ENCODE data around the gene TMEM178A. TPM values are rescaled to one million over a fixed set of nuclear protein-coding genes. Genes with fewer than 3 reads are reported as not detected.

TMEM178A gene
- total RNA-seq, 4 donors from 2014 or later = 0.68 to 1.4 (median 1.1) TPM

GRCh38 chr2:39642051-39642718 lies 23.5 kb upstream of the TMEM178A start:
- intact Hi-C loops (cut with DNase I; ENCODE audit: low total_unique reads) = no loop called here
- WGBS, 2 donors = 24 to 31% methylated on average over 6 of the region's 6 CpGs
- no peak for DNase-seq (ENCODE audit: low spot score in 2 of 2)

GRCh38 chr2:39645826-39646225 lies 19.9 kb upstream of the TMEM178A start:
- intact Hi-C loops (cut with DNase I; ENCODE audit: low total_unique reads) = no loop called here
- DNase-seq (ENCODE audit: low spot score in 2 of 2) = no peak
- no peak for TF ChIP-seq POLR2A (IDR thresholded peaks at IDR 0.05)
- no peak for TF ChIP-seq CTCF (IDR thresholded peaks at IDR 0.05)
- 95 to 98% methylated on average over 2 of the region's 2 CpGs for WGBS, 2 donors
- H3K4me3 ChIP-seq (ENCODE audit: low read depth, poor library complexity, severe bottlenecking) = no peak overlapping the region

More at GRCh38 chr2:39642051-39642718, 23.5 kb upstream of the TMEM178A start:
- H3K4me3 ChIP-seq (ENCODE audit: low read depth, poor library complexity, severe bottlenecking) = no peak overlapping the region
- TF ChIP-seq CTCF (IDR thresholded peaks at IDR 0.05) (no peak), POLR2A (IDR thresholded peaks at IDR 0.05) (no peak)

GRCh38 chr2:39646267-39646666 lies 19.4 kb upstream of the TMEM178A start:
- no peak for DNase-seq (ENCODE audit: low spot score in 2 of 2)

GRCh38 chr2:39647104-39647765 lies 18.5 kb upstream of the TMEM178A start:
- intact Hi-C loops (cut with DNase I; ENCODE audit: low total_unique reads) = no loop called here
- 81 to 87% methylated on average over 3 of the region's 3 CpGs for WGBS, 2 donors
- TF ChIP-seq POLR2A (IDR thresholded peaks at IDR 0.05) (no peak), CTCF (IDR thresholded peaks at IDR 0.05) (no peak)
- no peak overlapping the region for H3K4me3 ChIP-seq (ENCODE audit: low read depth, poor library complexity, severe bottlenecking)
- no peak for DNase-seq (ENCODE audit: low spot score in 2 of 2)

More at GRCh38 chr2:39646267-39646666, 19.4 kb upstream of the TMEM178A start:
- intact Hi-C loops (cut with DNase I; ENCODE audit: low total_unique reads) = no loop called here
- TF ChIP-seq POLR2A (IDR thresholded peaks at IDR 0.05) (no peak), CTCF (IDR thresholded peaks at IDR 0.05) (no peak)
- H3K4me3 ChIP-seq (ENCODE audit: low read depth, poor library complexity, severe bottlenecking) = no peak overlapping the region
- WGBS, 2 donors = 86 to 93% methylated on average over 1 of the region's 1 CpG

GRCh38 chr2:39648580-39648979 lies 17.1 kb upstream of the TMEM178A start:
- no peak overlapping the region for H3K4me3 ChIP-seq (ENCODE audit: low read depth, poor library complexity, severe bottlenecking)
- DNase-seq (ENCODE audit: low spot score in 2 of 2) = no peak
- intact Hi-C loops (cut with DNase I; ENCODE audit: low total_unique reads) = no loop called here
- TF ChIP-seq POLR2A (IDR thresholded peaks at IDR 0.05) = no peak

GRCh38 chr2:39649511-39649910 lies 16.2 kb upstream of the TMEM178A start:
- no peak for DNase-seq (ENCODE audit: low spot score in 2 of 2)
- H3K4me3 ChIP-seq (ENCODE audit: low read depth, poor library complexity, severe bottlenecking) = no peak overlapping the region
- TF ChIP-seq CTCF (IDR thresholded peaks at IDR 0.05) (no peak), POLR2A (IDR thresholded peaks at IDR 0.05) (no peak)
- intact Hi-C loops (cut with DNase I; ENCODE audit: low total_unique reads) = no loop called here
- 96 to 98% methylated on average over 2 of the region's 2 CpGs for WGBS, 2 donors

Measured in lower leg skin (tissue), 4 donors.